ENCODE results near the gene PML. TPM values are rescaled to one million over a fixed set of nuclear protein-coding genes. Genes with fewer than 3 reads are reported as not detected.

Gene PML
- total and polyA plus RNA-seq, 10 donors: 17.5 to 127 (median 83.1) TPM

GRCh38 chr15:74043425-74044266, 49.1 kb downstream of the PML start:
- 73 to 88% (median 78%) methylated on average over 7 of the region's 7 CpGs for WGBS, 5 donors
- Histone ChIP-seq H3K4me3 (no peak overlapping the region), H3K9me3 (no peaks in the 10 kb centered on the region), H3K27me3 (replicated peaks in 1 of 7) (no peaks in the 10 kb centered on the region), H3K27ac (peak overlapping the region in 6 of 8 donors; percentile 13 to 52 (median 48)), H3K36me3 (peaks cover 0 to 70% (median 14%) of the 10 kb centered on the region in 6 donors), H3K4me1 (peaks cover 6 to 71% (median 35%) of the 10 kb centered on the region in 6 donors)
- DNase-seq: no peak
- intact Hi-C loops (cut with DNase I; ENCODE audit: low total_unique reads): no loop called here
- TF ChIP-seq POLR2A (IDR thresholded peaks at IDR 0.05): no peak
- no peak for TF ChIP-seq CTCF (IDR thresholded peaks at IDR 0.05 in 8 of 11, conservative IDR thresholded peaks at IDR 0.05 in 3 of 11)
- no peak for TF ChIP-seq POLR2AphosphoS5 (IDR thresholded peaks at IDR 0.05)

GRCh38 chr15:74044267-74045110, 50.0 kb downstream of the PML start:
- no peak overlapping the region for H3K4me3 ChIP-seq
- H3K36me3 ChIP-seq: peaks cover 0 to 61% (median 14%) of the 10 kb centered on the region in 6 donors
- H3K27ac ChIP-seq: peak overlapping the region in 5 of 8 donors; percentile 35 to 52 (median 49)
- no peak for DNase-seq
- H3K4me1 ChIP-seq: peaks cover 5 to 65% (median 36%) of the 10 kb centered on the region in 6 donors
- H3K9me3 ChIP-seq: no peaks in the 10 kb centered on the region
- intact Hi-C loops (cut with DNase I; ENCODE audit: low total_unique reads): no loop called here
- H3K27me3 ChIP-seq (replicated peaks in 1 of 7): no peaks in the 10 kb centered on the region
- TF ChIP-seq POLR2A (IDR thresholded peaks at IDR 0.05) (no peak), CTCF (IDR thresholded peaks at IDR 0.05 in 8 of 11, conservative IDR thresholded peaks at IDR 0.05 in 3 of 11) (no peak), POLR2AphosphoS5 (IDR thresholded peaks at IDR 0.05) (peak in 2 of 3 donors; percentile 27 to 61)
- WGBS, 5 donors: 74 to 85% (median 85%) methylated on average over 20 to 31 of the region's 31 CpGs

- Histone ChIP-seq H3K27ac (no peak overlapping the region), H3K36me3 (peaks cover 0 to 55% (median 14%) of the 10 kb centered on the region in 6 donors), H3K9me3 (no peaks in the 10 kb centered on the region), H3K4me1 (peaks cover 5 to 58% (median 31%) of the 10 kb centered on the region in 6 donors), H3K27me3 (replicated peaks in 1 of 7) (no peaks in the 10 kb centered on the region), H3K4me3 (no peak overlapping the region)
- TF ChIP-seq POLR2A (IDR thresholded peaks at IDR 0.05) (no peak), POLR2AphosphoS5 (IDR thresholded peaks at IDR 0.05) (no peak), CTCF (IDR thresholded peaks at IDR 0.05 in 8 of 11, conservative IDR thresholded peaks at IDR 0.05 in 3 of 11) (no peak)
- intact Hi-C loops (cut with DNase I; ENCODE audit: low total_unique reads): no loop called here
- no peak for DNase-seq
Measured at GRCh38 chr15:74045184-74045583, 50.7 kb downstream of the PML start.
